HG03175 (cell line): ENCODE data around the gene TENT4B.
"Not testable (repeated sequence)": the region's sequence is repeated elsewhere in the genome, so short reads cannot be mapped to it uniquely, and the experiment has no call there.

ENCODE experiments used
- ATAC-seq: cut with Tn5 transposase; IDR thresholded peaks from one replicate; pipeline ENCODE4 v1.9.1; 2021; ENCODE audit warnings: mild to moderate bottlenecking, moderate library complexity; ENCODE audit not compliant: unreplicated experiment

The TENT4B gene

GRCh38 chr16:50229149-50229726 lies 76.1 kb downstream of the TENT4B start:
- no peak for ATAC-seq

DNA sequence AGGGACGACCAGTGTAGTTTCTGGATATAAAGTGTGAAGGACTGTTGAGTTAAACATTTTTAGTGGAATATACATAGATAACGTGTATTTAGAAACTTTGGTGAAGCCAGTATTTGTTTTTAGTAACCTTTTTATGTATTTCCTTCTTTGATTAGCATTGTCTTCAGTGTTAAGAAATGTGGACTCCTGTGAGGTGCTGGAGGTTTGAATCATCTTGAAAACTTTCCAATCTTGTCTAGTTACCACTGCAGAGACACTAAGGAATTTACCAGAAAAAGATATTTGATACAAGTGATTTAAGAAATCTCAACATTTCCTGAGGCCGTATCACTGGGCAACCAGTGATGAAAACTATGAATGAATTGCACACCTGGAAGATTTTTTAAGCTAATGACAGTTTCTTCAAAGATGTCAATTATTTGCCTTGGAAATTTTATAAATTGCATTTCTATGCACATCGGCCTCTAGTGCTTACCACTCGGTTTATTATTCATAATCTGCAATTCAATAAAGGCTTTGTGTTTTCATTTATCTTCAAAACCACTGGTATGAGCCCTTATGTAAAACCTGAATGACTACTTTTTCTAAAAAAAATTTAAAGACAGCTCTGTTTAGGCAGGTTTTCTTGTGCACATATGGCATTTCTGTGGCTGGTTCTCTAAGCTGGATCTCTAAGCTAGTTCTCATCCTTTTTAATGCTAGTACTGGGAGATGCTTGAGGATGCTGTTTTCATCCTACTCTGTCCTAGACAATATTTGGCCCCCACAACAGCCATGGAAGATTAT lies 81.9 kb downstream of the TENT4B start:
- no peak for ATAC-seq

DNA sequence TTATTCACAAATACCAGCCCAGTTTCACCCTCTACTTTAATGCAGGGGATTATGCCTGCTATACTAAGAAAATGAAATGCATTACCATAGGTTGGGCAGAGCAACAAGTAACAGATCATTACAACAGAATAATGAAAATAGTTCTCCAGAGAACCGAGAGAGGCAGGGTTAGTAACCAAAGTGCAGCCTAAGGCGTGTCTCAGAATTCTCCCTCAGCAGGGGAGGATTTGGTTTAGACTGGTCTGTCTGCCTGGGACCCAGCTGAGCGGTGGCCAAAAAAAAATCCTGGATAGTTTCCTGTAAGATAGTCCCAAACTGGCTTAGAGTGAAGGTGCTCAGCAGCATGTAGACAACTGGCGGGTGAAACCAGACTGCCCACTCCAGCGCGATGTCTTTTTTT lies 82.5 kb downstream of the TENT4B start:
- ATAC-seq, result no peak

GRCh38 chr16:50238314-50238713 lies 85.2 kb downstream of the TENT4B start:
- ATAC-seq, result no peak

- no peak for ATAC-seq
Measured at GRCh38 chr16:50238868-50239301, 85.8 kb downstream of the TENT4B start.

GRCh38 chr16:50243024-50243423 lies 89.9 kb downstream of the TENT4B start:
- not testable (repeated sequence) for ATAC-seq

- no peak for ATAC-seq
Measured at GRCh38 chr16:50244140-50244503, 91.0 kb downstream of the TENT4B start.

GRCh38 chr16:50244504-50245416 lies 91.7 kb downstream of the TENT4B start:
- no peak for ATAC-seq

DNA sequence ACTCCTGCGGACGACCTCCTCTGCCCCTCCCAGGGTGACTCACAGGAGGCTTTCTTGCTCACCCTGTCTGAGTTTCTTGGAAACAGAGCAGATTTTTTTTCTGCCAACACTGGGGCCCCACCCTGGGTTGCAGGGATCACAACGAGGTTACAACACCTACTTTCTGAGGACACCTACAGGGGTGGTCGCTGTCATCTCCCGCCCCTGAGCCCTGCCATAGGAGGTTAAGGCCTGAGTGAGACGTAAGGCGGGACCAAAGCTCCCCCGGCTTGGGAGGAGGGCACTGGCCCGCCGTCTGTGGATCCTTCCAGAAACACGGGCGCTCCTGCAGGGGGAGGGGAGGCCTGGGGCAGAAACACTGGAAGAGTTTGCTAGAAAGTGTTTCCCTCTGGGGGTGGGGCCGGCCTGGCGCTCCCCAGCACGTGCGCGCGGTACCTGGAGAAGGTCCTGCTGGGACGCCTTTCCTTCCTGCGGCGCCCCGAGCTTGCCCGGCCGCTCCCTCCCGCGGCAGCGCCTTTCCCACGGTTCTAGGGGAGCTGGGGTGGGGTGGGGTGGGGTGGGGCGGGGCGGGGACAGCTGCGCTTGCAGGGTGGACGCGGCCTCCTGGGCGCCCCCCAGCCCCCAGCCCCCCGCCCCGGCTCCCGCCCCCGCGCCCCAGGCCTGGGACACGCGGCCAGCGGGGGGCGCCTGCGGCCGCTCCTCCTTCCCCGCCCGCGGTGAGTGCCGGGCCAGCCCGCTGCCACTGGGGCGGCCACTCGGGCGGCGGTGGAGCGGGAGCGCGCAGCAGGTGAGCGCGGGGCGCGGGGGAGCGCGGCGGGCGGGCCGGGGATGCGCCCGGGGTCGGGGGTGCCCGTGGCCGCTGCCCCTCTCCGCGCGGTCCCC lies 92.6 kb downstream of the TENT4B start:
- ATAC-seq, result peak; percentile 79

DNA sequence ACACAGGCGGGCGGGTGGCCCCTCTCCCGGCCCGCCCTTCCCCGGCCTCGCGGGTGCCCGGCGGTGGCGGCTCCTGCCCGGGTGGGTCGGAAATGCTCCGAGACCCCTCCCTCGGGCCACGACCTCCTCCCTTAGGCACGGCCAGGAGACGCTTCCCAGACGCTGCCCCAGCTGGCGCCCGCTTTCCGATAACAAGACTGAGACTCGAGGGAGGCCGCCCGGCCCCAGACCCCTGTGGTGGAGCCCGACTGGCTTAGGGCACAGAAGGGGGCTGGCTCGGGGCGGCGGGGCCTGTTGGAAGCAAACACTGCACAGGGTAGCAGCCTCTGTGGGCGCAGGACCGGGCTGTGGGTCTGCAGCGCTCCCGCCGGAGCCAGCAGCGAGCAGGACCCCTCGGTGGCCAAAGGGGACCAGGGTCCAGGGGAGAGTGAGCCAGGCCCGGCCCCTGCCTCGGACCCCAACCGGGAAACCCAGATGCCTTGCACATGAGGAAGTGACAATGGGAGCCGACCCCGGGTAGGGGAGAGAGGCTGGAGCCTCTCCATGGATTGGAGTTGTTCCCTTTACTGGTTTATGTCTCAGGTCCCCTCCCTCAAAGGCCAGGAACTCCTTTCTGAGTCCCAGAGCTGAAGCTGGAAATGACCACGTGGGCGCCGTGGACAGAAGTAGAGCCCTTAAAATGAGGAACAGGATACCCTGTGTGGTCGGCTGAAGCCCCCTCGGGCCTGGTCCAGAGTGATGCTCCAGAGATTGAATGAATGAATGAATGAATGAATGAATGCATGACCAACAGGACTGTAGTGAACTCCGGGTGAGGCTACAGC lies 93.4 kb downstream of the TENT4B start:
- ATAC-seq, result peak; percentile 42

GRCh38 chr16:50247123-50247905 lies 94.2 kb downstream of the TENT4B start:
- no peak for ATAC-seq

DNA sequence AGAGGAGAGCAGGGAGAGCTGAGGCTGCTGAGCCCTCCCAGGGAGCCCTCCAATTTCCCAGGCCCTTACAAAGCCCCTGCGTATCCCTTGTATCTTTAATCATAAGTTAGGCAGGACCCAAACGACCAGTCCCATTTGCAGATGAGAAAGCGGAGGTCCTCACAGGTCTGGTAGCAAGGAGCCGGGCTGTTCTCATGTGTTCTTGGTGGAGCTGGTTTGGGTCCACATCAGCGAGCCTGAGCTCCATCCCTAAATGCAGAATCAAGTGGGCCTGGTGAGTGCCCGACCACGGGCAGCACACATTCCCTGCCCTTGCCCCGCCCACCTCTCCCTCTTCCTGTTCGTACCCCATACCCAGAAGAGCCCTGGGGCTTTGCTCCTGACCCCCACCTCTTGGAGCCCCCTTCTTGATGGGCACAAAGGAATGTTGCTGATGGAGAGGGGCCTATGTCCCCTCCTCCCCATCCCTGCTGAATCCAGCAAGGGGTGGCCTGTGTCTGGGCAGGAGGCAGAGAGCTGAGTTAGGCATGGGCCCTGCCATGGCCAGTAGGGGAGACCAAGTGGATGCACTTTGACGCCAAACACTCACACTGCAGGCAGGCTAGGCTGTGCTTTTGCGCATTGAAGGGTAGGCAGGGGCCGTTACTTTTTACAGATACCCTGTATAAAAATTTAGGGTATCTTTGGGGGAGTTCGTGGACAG lies 95.0 kb downstream of the TENT4B start:
- ATAC-seq, result no peak

GRCh38 chr16:50248845-50249244 lies 95.7 kb downstream of the TENT4B start:
- ATAC-seq, result no peak

DNA sequence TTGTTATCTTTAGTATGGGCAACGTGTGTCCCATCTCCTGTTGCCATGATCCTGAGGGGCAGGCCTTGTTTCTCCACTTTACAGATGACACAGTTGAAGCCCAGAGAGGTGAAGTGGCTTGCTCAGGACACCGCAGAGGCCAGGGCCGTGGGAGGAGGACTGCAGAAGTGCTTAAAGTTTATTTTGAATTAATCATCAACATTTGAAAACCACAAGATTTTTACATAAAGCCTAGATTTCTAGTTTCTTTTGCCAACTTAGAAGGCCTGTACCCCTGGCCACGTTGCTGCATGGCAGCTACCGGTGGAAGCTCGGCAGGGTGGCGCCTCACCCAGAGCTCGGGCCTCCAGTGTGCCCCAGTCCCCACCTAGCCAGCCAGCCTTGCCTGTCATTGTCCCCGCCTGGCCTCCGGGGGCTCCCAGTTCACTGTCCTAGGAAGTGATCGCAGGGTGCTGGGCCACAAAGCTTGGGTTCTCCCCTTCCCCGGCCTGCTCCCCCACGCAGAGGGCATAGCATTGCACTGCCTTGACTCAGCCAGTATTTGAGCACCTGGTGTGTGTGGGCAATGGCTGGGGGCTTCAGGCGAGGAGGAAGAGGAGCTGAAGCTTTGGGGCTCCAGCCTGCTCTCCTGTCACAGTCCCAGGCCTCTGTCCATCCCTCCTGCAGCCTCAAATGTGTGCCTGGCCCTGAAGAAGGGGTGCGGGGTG lies 98.4 kb downstream of the TENT4B start:
- no peak for ATAC-seq

DNA sequence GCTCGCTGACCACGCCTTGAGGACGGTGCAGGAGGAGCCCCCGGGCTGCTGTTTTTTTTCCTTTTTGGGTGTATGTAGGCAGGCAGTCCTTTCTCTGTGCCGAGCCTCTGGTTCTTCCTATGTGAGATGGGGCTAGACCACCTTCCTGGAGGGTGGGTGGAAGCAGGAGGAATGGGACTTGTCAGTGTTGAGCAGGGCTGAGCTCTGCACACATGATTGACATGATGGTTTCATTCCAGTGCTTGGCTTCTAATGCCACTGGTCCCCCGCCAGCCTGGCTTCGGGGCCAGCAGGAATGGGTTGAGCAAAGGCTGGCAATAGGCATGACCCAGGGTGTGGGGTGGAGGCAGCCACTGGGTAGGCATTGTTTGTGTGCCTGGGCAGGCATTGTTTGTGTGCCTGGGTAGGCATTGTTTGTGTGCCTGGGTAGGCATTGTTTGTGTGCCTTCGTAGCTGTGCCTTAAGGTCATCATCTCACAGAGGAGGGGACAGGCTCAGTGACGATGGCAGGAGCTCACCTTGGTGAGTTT lies 99.0 kb downstream of the TENT4B start:
- ATAC-seq, result no peak

DNA sequence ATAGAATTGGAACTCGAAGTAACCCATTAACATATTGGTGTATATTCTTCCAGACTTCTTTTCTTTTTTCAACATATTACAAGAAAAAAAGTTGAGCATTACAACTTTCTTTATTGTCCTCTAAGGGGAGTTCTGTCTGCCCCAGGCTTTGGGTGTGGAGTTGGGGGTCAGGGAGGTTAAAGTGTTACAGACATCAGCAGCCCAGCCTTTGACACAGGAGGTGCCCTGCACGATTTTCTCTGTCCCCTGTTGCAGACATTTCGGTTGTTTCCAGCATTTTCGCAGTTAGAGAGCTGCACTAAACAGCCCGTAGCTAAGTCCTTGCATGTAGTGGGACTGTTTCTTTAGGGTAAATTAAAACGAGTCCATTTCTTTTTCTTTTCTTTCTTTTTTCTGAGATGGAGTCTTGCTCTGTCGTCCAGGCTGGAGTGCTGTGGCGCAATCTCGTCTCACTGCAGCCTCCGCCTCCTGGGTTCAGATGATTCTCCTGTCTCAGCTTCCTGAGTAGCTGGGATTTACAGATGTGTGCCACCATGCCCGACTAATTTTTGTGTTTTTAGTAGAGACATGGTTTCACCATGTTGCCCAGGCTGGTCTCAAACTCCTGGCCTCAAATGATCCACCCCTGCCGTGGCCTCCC lies 99.9 kb downstream of the TENT4B start:
- no peak for ATAC-seq

- no peak for ATAC-seq
Measured at GRCh38 chr16:50253514-50253910, 100.4 kb downstream of the TENT4B start.
